H9 (cell line): ENCODE data around the gene TUBB1. TPM values are rescaled to one million over a fixed set of nuclear protein-coding genes. Genes with fewer than 3 reads are reported as not detected.

ENCODE experiments used
- DNase-seq: peaks from one replicate; pipeline ENCODE4 v3.0.0-alpha.2; 2017
- H2AFZ ChIP-seq: one replicate; pipeline ENCODE4 v1.6.1; 2013; ENCODE audit warnings: mild to moderate bottlenecking, low read length, control low read depth, moderate library complexity
- H2AK5ac ChIP-seq: 2 replicates; pipeline ENCODE4 v1.6.1; 2013; ENCODE audit warnings: low read length, control low read depth, mixed read lengths; ENCODE audit not compliant: insufficient read length
- H2BK120ac ChIP-seq: one replicate; pipeline ENCODE4 v1.6.1; 2013; ENCODE audit warnings: low read depth, mild to moderate bottlenecking, low read length, control low read depth, inconsistent platforms; ENCODE audit not compliant: poor library complexity, severe bottlenecking
- H2BK12ac ChIP-seq: 2 replicates; pipeline ENCODE4 v1.6.1; 2013; ENCODE audit warnings: low read length, control low read depth, mixed read lengths, low read depth; ENCODE audit not compliant: insufficient read length
- H2BK15ac ChIP-seq: 2 replicates; pipeline ENCODE4 v1.6.1; 2013; ENCODE audit warnings: low read depth, low read length, control low read depth
- H2BK20ac ChIP-seq: one replicate; pipeline ENCODE4 v1.6.1; 2013; ENCODE audit warnings: low read depth, mild to moderate bottlenecking, low read length, control low read depth, inconsistent platforms; ENCODE audit not compliant: poor library complexity, severe bottlenecking
- H2BK5ac ChIP-seq: 2 replicates; pipeline ENCODE4 v1.6.1; 2013; ENCODE audit warnings: low read length, control low read depth, mixed read lengths; ENCODE audit not compliant: insufficient read length
- H3K14ac ChIP-seq: 2 replicates; pipeline ENCODE4 v1.6.1; 2013; ENCODE audit warnings: low read length, control low read depth; ENCODE audit not compliant: insufficient read depth
- H3K18ac ChIP-seq: 2 replicates; pipeline ENCODE4 v1.6.1; 2013; ENCODE audit warnings: low read depth, mild to moderate bottlenecking, mixed read lengths, low read length, control low read depth; ENCODE audit not compliant: insufficient read length
- H3K23ac ChIP-seq: 2 replicates; pipeline ENCODE4 v1.6.1; 2013; ENCODE audit warnings: low read length, control low read depth, mixed read lengths, low read depth; ENCODE audit not compliant: insufficient read length
- H3K23me2 ChIP-seq: 2 replicates; pipeline ENCODE4 v1.6.1; 2013; ENCODE audit warnings: low read depth, mild to moderate bottlenecking, mixed read lengths, low read length, control low read depth; ENCODE audit not compliant: insufficient read length, poor library complexity, severe bottlenecking
- H3K27ac ChIP-seq: 2 replicates; pipeline ENCODE4 v1.5.1; 2013; ENCODE audit warnings: low read length, control low read depth, mixed read lengths, low read depth; ENCODE audit not compliant: insufficient read length
- H3K27me3 ChIP-seq: 2 replicates; pipeline ENCODE4 v1.6.1; 2013; ENCODE audit warnings: low read length, control low read depth, inconsistent platforms; ENCODE audit not compliant: insufficient read depth
- H3K4ac ChIP-seq: 2 replicates; pipeline ENCODE4 v1.6.1; 2013; ENCODE audit warnings: low read depth, mild to moderate bottlenecking, control low read depth, inconsistent platforms, low read length, moderate library complexity
- H3K4me1 ChIP-seq: 2 replicates; pipeline ENCODE4 v1.6.1; 2013; ENCODE audit warnings: low read length, control low read depth, inconsistent platforms; ENCODE audit not compliant: insufficient read depth
- H3K4me2 ChIP-seq: 2 replicates; pipeline ENCODE4 v1.6.1; 2013; ENCODE audit warnings: low read length, control low read depth, mixed read lengths; ENCODE audit not compliant: insufficient read length, insufficient read depth
- H3K56ac ChIP-seq: 2 replicates; pipeline ENCODE4 v1.6.1; 2013; ENCODE audit warnings: low read depth, mild to moderate bottlenecking, mixed read lengths, low read length, control low read depth; ENCODE audit not compliant: insufficient read length
- H3K79me1 ChIP-seq: 2 replicates; pipeline ENCODE4 v1.6.1; 2013; ENCODE audit warnings: low read depth, mild to moderate bottlenecking, moderate library complexity, low read length, control low read depth, inconsistent platforms; ENCODE audit not compliant: insufficient read depth, poor library complexity, severe bottlenecking
- H3K79me2 ChIP-seq: 2 replicates; pipeline ENCODE4 v1.6.1; 2013; ENCODE audit warnings: low read length, control low read depth, inconsistent platforms; ENCODE audit not compliant: insufficient read depth
- H3K9ac ChIP-seq: 2 replicates; pipeline ENCODE4 v1.6.1; 2013; ENCODE audit warnings: low read length, control low read depth, mixed read lengths; ENCODE audit not compliant: insufficient read length; ENCODE audit errors: extremely low read depth
- H3K9me3 ChIP-seq: one replicate; pipeline ENCODE4 v1.6.1; 2013; ENCODE audit warnings: low read depth, low read length, inconsistent platforms; ENCODE audit not compliant: control insufficient read depth
- H3T11ph ChIP-seq: one replicate; pipeline ENCODE4 v1.6.1; 2013; ENCODE audit warnings: mild to moderate bottlenecking, low read length, control low read depth, inconsistent platforms
- H4K20me1 ChIP-seq: one replicate; pipeline ENCODE4 v1.6.1; 2013; ENCODE audit not compliant: control insufficient read depth, insufficient read length, insufficient read depth
- H4K5ac ChIP-seq: 2 replicates; pipeline ENCODE4 v1.6.1; 2013; ENCODE audit warnings: low read depth, mild to moderate bottlenecking, mixed read lengths, low read length, control low read depth; ENCODE audit not compliant: insufficient read length
- H4K8ac ChIP-seq: replicated peaks from 2 replicates; pipeline ENCODE4 v1.6.1; 2013; ENCODE audit warnings: low read length, control low read depth, mixed read lengths, low read depth; ENCODE audit not compliant: insufficient read length
- H4K91ac ChIP-seq: 2 replicates; pipeline ENCODE4 v1.6.1; 2013; ENCODE audit warnings: low read depth, mild to moderate bottlenecking, moderate library complexity, mixed read lengths, low read length, control low read depth; ENCODE audit not compliant: insufficient read length
- H3K27ac Mint-ChIP-seq, 3 experiments: 2 replicates in 2 of 3; 3 replicates in 1 of 3; pipeline ENCODE4 v1.8.0; 2020 to 2021; ENCODE audit warnings: mixed read lengths in 3 of 3, mild to moderate bottlenecking in 1 of 3, moderate library complexity in 1 of 3
- H3K27me3 Mint-ChIP-seq: 2 replicates; pipeline ENCODE4 v1.8.0; 2021; ENCODE audit warnings: low read depth, mild to moderate bottlenecking, moderate library complexity, mixed read lengths
- H3K36me3 Mint-ChIP-seq, 3 experiments: 2 replicates in 2 of 3; 3 replicates in 1 of 3; pipeline ENCODE4 v1.8.0; 2020 to 2021; ENCODE audit warnings: low read depth in 3 of 3, mixed read lengths in 3 of 3; ENCODE audit not compliant: insufficient read depth in 1 of 3
- H3K4me1 Mint-ChIP-seq, 2 experiments: 2 replicates each; pipeline ENCODE4 v1.8.0; 2020; ENCODE audit warnings: mixed read lengths in 2 of 2
- H3K4me3 Mint-ChIP-seq, 2 experiments: 2 replicates in 1 of 2; 3 replicates in 1 of 2; pipeline ENCODE4 v1.8.0; 2020 to 2021; ENCODE audit warnings: mild to moderate bottlenecking in 2 of 2, mixed read lengths in 2 of 2, moderate library complexity in 1 of 2
- H3K9me3 Mint-ChIP-seq, 2 experiments: 2 replicates in 1 of 2; 3 replicates in 1 of 2; pipeline ENCODE4 v1.8.0; 2020; ENCODE audit warnings: mild to moderate bottlenecking in 2 of 2, mixed read lengths in 2 of 2, moderate library complexity in 1 of 2
- WGBS: extraction: QIAGEN DNeasy Blood & Tissue Kit; methylation state at CpG from one replicate; pipeline ENCODE4 v1.1.7; 2013; ENCODE audit warnings: missing lambda C conversion rate, low lambda C conversion rate, mixed read lengths; ENCODE audit not compliant: insufficient read length; ENCODE audit errors: extremely low coverage; 5-methylcytosine and 5-hydroxymethylcytosine counted together
- total RNA-seq: library from RNA; stranded (reverse); gene quantifications from 2 replicates; pipeline ENCODE4 v1.2.1, GENCODE V29; 2021
- TF ChIP-seq, protein P1 (sequence below): fragments of 200-600 bp; sonication (generic); conservative IDR thresholded peaks from 3 replicates; pipeline ENCODE4 v1.8.0; 2021; ENCODE audit warnings: antibody characterized with exemption, mild to moderate bottlenecking

The TUBB1 gene
- total RNA-seq, 1 experiment from 2014 or later = not detected

DNA sequence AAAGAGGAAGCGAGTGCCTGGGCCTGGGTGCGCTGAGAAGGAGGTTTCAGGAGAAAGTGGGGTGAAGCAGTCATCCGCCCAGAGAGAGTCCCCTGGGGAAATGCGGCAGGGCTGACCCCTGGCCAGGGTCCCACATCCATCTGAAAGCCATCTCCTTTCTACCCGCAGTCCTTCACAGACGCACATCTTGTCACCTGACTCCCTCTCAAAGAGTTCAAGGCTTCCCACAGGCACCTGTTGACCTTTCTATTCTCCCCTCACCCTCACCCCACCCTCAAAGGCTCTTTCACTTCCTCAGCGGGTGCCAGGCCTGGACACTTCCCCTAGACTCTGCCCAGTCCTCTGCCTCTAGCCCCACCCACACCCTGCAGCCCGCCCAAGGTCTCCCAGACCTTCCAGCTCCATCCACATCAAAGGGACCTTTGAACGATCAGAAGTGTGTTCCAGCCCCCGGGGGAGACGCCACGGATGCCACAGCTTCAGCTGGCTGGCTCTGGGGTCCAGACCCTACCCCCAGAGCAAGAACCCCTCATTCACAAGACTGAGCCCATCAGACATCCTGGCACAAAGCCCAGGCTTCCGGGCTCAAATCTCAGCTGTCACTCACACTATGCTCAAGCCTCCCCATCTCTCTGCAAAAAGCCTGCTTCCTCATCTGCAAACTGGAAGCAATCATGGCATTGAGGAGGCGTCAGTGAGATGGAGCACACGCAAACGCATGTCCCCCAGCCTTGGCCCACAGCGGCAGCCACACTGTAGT, 14.3 kb upstream of the TUBB1 start:
- H3K36me3 Mint-ChIP-seq = peaks cover 0 to 16% (median 14%) of the 10 kb centered on the region in 3 experiments; a peak in 4 of 7 replicates
- H3K9ac ChIP-seq = no peak overlapping the region
- H3K79me2 ChIP-seq = no peaks in the 10 kb centered on the region
- H3K4me1 Mint-ChIP-seq = peaks cover 13 to 14% of the 10 kb centered on the region in 2 experiments
- no peak overlapping the region for H2BK12ac ChIP-seq
- no peak overlapping the region for H3K56ac ChIP-seq
- H3K4ac ChIP-seq = no peak overlapping the region
- H3K27ac ChIP-seq = no peak overlapping the region
- H3K27me3 ChIP-seq = no peaks in the 10 kb centered on the region
- H4K8ac ChIP-seq = no peak overlapping the region
- no peak overlapping the region for H2AK5ac ChIP-seq
- H3K27ac Mint-ChIP-seq = no peak overlapping the region
- H3K4me1 ChIP-seq = no peaks in the 10 kb centered on the region
- H3K18ac ChIP-seq = no peak overlapping the region
- H4K5ac ChIP-seq = no peak overlapping the region
- H3K27me3 Mint-ChIP-seq = peaks cover 23% of the 10 kb centered on the region
- H2BK5ac ChIP-seq = no peak overlapping the region
- H3K9me3 Mint-ChIP-seq = no peaks in the 10 kb centered on the region
- no peak overlapping the region for H3K23ac ChIP-seq
- H2BK15ac ChIP-seq = no peak overlapping the region
- H2BK20ac ChIP-seq = no peak overlapping the region
- peaks cover 3% of the 10 kb centered on the region for H3K23me2 ChIP-seq
- no peak overlapping the region for H4K91ac ChIP-seq
- no peak for DNase-seq
- no peak overlapping the region for H3K4me2 ChIP-seq
- H3K9me3 ChIP-seq = no peaks in the 10 kb centered on the region
- WGBS = no CpG with 5 or more reads among the region's 17 CpGs
- no peak overlapping the region for H2BK120ac ChIP-seq
- no peak overlapping the region for H3T11ph ChIP-seq
- no peaks in the 10 kb centered on the region for H3K79me1 ChIP-seq
- no peak overlapping the region; the same call in 1 of the 2 replicates for H3K14ac ChIP-seq
- H2AFZ ChIP-seq = no peak overlapping the region
- TF ChIP-seq, protein P1, sequence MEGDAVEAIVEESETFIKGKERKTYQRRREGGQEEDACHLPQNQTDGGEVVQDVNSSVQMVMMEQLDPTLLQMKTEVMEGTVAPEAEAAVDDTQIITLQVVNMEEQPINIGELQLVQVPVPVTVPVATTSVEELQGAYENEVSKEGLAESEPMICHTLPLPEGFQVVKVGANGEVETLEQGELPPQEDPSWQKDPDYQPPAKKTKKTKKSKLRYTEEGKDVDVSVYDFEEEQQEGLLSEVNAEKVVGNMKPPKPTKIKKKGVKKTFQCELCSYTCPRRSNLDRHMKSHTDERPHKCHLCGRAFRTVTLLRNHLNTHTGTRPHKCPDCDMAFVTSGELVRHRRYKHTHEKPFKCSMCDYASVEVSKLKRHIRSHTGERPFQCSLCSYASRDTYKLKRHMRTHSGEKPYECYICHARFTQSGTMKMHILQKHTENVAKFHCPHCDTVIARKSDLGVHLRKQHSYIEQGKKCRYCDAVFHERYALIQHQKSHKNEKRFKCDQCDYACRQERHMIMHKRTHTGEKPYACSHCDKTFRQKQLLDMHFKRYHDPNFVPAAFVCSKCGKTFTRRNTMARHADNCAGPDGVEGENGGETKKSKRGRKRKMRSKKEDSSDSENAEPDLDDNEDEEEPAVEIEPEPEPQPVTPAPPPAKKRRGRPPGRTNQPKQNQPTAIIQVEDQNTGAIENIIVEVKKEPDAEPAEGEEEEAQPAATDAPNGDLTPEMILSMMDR = no peak
- H4K20me1 ChIP-seq = no peaks in the 10 kb centered on the region
- H3K4me3 Mint-ChIP-seq = peak overlapping the region in 1 of 2 experiments; percentile 46; a peak in 1 of 5 replicates
